Measurements from ENCODE around the gene MYRIP.
"Not testable (repeated sequence)": the region's sequence is repeated elsewhere in the genome, so short reads cannot be mapped to it uniquely, and the experiment has no call there.

Gene MYRIP

GRCh38 chr3:40247714-40248454 is 438.5 kb downstream of the MYRIP start:
- no peak for DNase-seq

DNA sequence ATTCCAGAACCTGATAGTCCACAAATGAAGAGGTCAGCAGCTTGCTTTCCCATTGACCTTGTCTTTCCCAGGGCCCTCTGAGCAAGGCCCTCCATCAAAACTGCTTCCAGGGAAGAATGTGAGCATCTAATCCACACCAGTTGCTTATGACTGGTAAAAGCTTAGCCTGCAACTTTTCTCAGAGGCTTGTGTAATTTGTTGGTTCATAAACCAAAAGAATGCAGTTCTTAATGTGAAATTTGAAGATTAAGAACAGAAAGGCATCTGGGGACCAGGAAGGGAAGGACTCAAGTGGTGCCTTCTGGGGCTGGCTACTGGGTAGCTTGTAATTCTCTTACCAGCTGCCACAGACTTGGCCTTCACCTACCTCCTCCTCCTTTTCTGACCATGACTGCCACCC is 439.2 kb downstream of the MYRIP start:
- no peak for DNase-seq

DNA sequence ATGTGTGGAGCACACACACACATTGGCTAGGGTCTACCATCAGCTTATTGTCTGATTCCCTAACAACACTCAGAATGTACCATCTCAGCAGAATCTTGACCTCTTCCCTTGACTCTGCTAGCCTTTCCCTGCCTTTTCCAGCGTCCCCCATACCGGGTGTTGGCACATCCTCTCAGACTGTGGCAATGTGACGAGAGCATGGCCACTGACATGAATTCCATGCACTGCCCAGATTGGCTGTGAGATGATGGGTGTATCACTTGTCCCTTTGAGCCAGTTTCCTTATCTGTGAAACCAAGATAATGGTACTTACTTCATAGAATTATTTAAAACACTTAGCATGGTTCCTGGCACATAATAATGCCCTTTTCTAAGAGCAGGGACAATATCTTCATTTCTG is 439.8 kb downstream of the MYRIP start:
- no peak for DNase-seq

- no peak for DNase-seq
These were observed 445.1 kb downstream of the MYRIP start for GRCh38 chr3:40254491-40254890.

DNA sequence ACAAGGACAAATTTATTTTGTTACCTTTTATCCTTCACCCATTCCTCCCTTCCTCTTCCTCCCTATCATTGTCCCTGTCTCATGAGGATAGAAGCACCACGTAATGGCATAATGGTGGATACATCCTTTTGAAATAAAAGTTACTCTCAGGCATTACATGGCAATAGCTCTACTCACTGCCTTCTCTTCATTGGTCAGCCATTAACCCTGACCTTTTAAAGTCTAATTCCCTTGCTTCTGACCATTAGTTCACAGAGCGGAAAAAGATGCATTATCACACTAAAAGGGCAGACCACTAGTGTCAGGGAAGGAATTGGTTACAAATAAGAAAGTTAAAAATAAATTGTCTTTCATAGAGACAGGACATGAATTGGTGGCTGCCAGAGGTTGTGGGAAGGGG is 445.5 kb downstream of the MYRIP start:
- no peak for DNase-seq

GRCh38 chr3:40255532-40255931 is 446.1 kb downstream of the MYRIP start:
- no peak for DNase-seq

GRCh38 chr3:40258064-40258463 is 448.7 kb downstream of the MYRIP start:
- DNase-seq: no peak

DNA sequence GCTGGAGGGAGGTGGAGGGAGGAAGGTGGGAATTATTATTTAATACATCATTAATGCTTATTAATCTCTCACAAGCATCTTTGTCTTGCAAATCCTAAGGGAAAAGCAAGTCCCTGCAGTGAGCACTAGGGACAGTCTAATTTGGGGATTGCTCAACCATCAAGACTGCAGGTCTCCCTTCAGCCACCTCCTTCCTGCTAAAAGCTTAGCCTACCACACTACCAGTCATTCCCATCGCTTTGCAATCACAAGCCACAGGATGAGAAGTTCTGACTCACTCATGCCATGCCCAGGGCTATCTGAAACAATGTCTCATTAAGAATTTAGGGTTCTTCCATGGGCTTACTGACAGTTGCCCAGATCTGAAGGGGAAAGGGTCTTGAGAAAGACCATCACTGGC is 449.1 kb downstream of the MYRIP start:
- DNase-seq: no peak

- DNase-seq: no peak
These were observed 452.9 kb downstream of the MYRIP start for GRCh38 chr3:40262331-40262730.

DNA sequence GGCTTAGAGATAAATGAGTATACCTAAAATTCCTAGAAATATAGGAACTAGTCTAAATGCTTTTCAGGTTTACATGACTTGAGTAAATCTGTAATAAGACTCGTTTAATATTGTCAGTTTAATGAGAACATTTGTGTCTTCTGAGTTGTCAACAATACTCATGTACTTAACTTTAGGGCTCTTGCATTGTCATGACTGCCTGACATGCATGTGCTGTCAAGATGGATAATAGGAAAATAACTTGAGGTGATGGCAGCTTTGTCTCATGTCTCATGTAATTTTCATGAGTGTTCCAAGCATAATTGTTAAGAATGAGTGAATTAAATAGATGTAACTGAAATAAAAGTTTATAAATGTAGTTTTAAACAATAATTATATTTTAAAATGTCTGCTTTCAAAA is 455.0 kb downstream of the MYRIP start:
- DNase-seq: no peak

DNA sequence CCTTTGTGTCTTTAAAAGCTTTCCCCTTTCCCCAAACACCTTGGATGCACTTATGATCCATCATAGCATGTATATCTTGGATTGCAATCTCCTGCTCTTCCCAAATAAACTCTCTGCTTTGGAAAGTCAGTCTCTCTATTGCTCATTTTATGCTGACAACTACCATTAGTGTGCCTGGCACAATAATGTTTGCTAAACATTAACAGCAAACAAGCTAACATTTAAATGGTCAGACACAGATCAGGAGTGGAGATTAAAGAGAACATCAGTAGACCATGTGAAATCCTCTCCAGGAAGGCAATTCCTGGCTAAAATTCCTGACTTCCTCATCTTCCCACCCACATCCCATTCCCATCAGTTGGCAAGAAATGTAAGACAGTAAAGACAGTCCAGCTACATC is 455.8 kb downstream of the MYRIP start:
- no peak for DNase-seq

DNA sequence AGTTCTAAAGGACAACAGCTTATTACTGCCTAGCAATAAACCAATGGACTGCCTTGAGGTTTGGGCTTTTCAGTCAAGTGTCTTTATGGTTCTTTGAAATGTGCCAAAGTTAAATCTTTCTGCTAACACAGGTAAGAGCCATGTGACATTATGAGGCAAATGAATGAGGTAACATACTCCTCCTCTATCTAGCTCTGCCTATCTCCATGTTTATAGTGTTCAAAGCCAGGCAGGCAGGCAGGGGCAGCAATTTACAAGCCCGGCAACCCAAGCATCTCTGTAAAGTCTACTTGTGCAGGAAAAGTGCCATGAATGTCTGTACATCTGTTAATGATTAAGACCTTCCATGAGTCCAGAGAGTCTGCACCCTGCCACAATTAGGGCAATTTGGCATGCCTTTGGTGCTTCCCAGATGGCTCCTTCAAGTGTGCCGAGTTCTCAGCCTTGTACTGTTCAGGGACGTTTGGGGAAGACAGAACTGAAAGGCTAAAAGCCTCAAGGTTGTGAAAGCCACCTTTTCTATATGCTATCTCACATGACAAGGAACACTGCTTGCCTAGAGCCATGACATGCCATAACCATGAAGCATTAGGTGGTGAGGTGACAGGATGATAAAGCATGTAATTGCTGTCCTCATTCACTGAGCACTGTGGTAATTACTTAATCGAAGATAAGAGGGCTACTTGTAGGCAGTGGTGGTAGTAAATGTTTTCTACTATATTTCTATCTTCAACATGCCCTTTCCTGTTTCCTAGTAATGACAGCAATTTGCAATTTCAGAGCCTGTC is 458.7 kb downstream of the MYRIP start:
- no peak for DNase-seq

DNA sequence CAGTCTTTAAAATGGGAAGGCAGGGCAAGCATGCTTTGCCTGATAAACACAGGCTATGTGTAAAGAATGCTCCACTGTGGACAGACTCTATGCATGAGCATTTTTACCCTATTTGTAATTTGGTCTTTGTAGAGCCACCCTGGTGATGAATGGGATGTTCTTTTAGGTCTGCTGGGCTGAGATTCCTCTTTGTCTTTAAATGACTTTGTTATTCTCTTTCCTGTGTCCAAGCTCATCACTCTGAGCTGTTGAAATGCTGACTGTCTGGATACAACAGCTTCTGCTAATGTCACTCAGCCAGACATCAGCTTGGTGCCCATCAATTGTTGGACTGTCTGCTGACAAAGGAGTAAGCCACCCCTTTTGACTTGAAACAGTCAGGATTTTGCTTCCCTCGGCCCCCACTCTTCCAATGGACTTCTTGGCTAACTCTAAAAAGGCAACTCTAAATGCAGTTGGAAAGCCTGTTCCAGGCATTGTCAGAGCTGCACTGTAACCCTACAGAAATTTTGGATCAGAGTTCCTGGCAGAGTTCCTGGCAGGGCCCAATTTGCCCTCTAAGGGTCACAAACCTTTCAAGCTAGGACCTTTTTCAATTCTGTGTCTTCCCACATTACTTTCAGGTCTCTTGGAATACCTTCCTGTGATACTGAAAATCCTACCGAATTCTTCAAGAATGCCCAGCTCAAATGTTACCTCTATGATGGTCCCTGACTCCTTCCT is 459.6 kb downstream of the MYRIP start:
- no peak for DNase-seq

GRCh38 chr3:40278791-40279190 is 469.4 kb downstream of the MYRIP start:
- DNase-seq: no peak

- DNase-seq: no peak
These were observed 472.6 kb downstream of the MYRIP start for GRCh38 chr3:40281995-40282394.

DNA sequence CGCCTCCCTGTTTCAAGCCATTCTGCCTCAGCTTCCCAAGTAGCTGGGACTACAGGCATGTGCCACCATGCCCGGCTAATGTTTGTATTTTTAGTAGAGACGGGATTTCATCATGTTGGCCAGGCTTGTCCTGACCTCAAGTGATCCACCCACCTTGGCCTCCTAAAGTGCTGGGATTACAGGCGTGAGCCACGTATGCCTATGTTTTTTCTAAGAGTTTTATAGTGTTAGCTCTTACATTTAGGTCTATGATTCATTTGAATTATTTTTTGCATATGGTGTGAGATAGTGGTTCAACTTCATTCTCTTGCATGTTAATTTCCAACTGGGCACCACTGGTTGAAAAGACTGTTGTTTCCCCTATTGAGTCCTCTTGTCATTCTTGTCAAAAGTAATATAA is 473.6 kb downstream of the MYRIP start:
- DNase-seq: not testable (repeated sequence)

- no peak for DNase-seq
These were observed 477.8 kb downstream of the MYRIP start for GRCh38 chr3:40287248-40287647.

DNA sequence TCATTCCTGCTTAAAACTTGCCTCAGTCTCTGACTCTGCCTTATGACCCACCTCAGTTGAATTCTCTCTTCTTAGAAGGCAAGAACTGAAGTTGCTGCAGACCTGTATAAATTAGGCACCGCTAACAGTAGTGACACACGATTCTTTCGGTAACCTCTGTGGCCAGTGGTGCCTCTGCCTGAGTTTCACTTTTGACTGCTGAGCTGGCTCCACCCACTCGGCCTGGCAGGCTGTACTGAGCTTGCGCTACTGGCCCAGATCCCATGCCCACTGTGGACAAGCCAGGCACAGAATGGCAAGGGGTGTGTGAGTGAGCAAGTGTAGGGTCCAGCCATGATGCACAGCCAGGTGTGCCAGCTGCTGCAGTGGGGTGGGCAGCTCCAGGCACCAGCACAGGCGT is 481.0 kb downstream of the MYRIP start:
- no peak for DNase-seq

DNA sequence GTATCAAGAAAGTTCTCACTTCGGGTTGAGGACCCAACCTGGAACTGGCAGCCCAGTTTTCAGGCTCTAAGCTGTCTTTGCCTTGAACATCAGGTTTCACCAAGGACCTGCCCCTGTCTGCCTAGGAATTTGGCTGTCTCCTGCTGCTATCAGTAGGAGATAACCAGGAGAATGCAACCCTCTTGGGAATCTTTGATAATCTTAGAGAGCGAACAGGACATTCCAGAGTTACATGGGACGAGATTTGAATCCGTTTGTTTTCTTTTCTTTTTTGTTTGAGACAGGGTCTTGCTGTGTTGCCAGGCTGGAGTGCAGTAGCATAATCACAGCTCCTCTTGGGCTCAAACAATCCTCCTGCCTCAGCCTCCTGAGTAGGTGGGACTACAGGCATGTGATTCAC is 482.1 kb downstream of the MYRIP start:
- no peak for DNase-seq

- DNase-seq: no peak
These were observed 483.4 kb downstream of the MYRIP start for GRCh38 chr3:40292637-40293349.

DNA sequence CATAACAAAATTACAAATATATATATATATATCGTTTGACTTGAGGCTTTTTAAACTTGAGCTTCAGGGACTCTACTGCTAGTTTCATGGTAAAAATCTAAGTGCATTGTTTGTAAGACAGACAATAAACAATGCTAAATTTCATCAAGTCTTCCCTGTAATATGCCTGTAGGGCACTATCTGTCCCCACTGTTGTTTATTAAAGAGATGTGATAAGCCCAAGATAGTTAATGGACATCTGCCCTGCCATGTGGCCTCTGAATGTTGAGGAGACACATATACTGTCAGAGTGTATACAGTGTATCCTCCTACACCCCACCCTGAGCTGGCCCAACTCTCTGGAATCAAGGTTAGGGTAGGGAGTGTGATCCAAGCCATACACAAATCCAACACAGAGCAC is 485.0 kb downstream of the MYRIP start:
- DNase-seq: no peak

- no peak for DNase-seq
These were observed 488.7 kb downstream of the MYRIP start for GRCh38 chr3:40298075-40298474.

DNA sequence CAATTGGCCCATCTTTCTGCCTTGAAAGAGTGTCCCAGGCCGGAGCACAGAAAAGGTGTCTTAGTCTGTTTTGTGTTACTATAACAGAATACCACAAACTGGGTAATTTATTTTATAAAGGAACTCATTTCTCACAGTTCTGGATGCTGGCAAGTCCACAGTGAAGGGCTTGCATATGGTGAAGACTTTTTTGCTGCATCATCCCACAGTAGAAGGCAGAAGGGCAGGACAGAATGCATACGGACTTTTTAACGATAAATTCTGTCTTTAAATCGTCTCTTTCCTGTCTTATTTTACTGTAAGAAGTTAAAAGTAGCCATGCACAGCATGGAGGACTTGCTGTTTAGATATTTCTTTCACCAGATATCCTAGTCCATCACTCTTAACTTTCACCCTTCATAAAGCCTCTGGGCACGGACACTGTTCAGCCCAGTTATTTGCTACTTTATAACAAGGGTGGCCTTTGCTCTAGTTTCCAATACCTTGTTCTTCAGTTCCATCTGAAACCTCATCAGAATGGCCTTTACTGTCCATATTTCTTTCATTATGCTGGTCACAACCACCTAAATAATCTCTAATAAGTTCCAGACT is 489.8 kb downstream of the MYRIP start:
- DNase-seq: no peak
